Upper lobe of right lung (tissue), 1 donor: Measurements from ENCODE around the gene PSME4. TPM values are rescaled to one million over a fixed set of nuclear protein-coding genes. Genes with fewer than 3 reads are reported as not detected.
A peak's percentile ranks its signal among the peaks of the same experiment; 100 is the strongest.

ENCODE experiments used
- ATAC-seq: fragments of 200-7000 bp; cut with Tn5 transposase; one replicate; pipeline ENCODE4 v1.9.1; 2020; ENCODE audit warnings: mild to moderate bottlenecking, moderate library complexity
- DNase-seq: peaks from one replicate; pipeline ENCODE4 v3.0.0-alpha.2; 2020
- H3K27ac ChIP-seq: fragments of 200-600 bp; one replicate; pipeline ENCODE4 v1.8.0; 2022
- H3K27me3 ChIP-seq: fragments of 200-600 bp; one replicate; pipeline ENCODE4 v1.8.0; 2022; ENCODE audit warnings: mild to moderate bottlenecking
- H3K36me3 ChIP-seq: fragments of 200-600 bp; one replicate; pipeline ENCODE4 v1.8.0; 2022
- H3K4me1 ChIP-seq: fragments of 200-600 bp; one replicate; pipeline ENCODE4 v1.8.0; 2022
- H3K4me3 ChIP-seq: fragments of 200-600 bp; one replicate; pipeline ENCODE4 v1.8.0; 2022; ENCODE audit warnings: mild to moderate bottlenecking
- H3K9me3 ChIP-seq: fragments of 200-600 bp; one replicate; pipeline ENCODE4 v1.8.0; 2022
- intact Hi-C: fragments of 100-400 bp; cut with DNase I; formaldehyde crosslinking; loops from one replicate; pipeline ENCODE4 v1.11.0; 2022
- total RNA-seq: library from RNA; stranded (reverse); fragmentation: NEBNext Ultra II Directional; extraction: Animal tissue kit (Norgen Biotek cat#: 25700); gene quantifications from one replicate; pipeline ENCODE4 v1.2.1, GENCODE V29; 2021
- TF ChIP-seq, protein P1 (sequence below): fragments of 200-600 bp; IDR thresholded peaks from one replicate; pipeline ENCODE4 v1.8.0; 2022; ENCODE audit warnings: antibody characterized with exemption
- donor health status: DM: no; HTN: yes; CAD: no; lungs with severe emphysema.

The PSME4 gene
- total RNA-seq, 1 donor from 2014 or later = 44.5 TPM

DNA sequence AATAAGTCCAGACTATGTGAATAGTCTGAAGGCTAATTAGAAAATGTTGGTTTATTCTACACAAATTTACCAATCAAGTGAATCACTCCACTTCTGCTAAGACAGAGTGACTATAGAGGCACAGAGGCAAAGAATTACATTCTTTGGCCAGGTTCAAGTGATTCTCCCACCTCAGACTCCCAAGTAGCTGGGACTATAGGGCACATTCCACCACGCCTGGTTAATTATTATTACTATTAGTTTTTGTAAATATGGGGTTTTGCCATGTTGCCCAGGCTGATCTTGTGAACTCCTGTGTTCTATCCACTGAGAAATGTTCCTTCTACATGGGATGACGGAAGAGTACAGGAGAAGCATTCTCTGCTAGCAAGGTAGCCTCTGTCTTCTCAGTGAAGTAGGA is 37.6 kb upstream of the PSME4 start:
- no peak for ATAC-seq
- TF ChIP-seq, protein P1, sequence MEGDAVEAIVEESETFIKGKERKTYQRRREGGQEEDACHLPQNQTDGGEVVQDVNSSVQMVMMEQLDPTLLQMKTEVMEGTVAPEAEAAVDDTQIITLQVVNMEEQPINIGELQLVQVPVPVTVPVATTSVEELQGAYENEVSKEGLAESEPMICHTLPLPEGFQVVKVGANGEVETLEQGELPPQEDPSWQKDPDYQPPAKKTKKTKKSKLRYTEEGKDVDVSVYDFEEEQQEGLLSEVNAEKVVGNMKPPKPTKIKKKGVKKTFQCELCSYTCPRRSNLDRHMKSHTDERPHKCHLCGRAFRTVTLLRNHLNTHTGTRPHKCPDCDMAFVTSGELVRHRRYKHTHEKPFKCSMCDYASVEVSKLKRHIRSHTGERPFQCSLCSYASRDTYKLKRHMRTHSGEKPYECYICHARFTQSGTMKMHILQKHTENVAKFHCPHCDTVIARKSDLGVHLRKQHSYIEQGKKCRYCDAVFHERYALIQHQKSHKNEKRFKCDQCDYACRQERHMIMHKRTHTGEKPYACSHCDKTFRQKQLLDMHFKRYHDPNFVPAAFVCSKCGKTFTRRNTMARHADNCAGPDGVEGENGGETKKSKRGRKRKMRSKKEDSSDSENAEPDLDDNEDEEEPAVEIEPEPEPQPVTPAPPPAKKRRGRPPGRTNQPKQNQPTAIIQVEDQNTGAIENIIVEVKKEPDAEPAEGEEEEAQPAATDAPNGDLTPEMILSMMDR = no peak
- DNase-seq = no peak
- Histone ChIP-seq H3K36me3 (no peaks in the 10 kb centered on the region), H3K9me3 (no peaks in the 10 kb centered on the region), H3K4me1 (no peaks in the 10 kb centered on the region), H3K27me3 (no peaks in the 10 kb centered on the region), H3K4me3 (no peak overlapping the region), H3K27ac (no peak overlapping the region)
- intact Hi-C loops = no loop called here

DNA sequence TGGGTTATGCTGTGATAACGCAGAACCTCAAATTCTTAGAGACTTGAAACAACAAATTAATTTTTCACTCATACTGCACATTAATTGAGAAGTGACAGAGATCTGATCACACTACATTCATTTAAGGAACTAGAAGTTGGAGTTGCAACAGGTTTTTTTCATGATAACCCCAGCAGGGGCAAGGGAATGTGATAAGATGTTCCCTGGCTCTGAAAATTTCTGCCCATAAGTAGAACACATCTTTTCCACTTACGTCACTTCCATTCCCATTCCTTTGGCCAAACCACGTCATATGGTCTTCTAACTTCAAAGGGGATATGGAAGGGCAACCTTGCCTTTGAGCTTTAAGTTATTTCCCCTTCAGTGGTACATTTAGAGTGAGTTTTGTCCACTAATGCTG is 29.7 kb upstream of the PSME4 start:
- Histone ChIP-seq H3K4me3 (no peak overlapping the region), H3K4me1 (no peaks in the 10 kb centered on the region), H3K36me3 (no peaks in the 10 kb centered on the region), H3K27ac (no peak overlapping the region), H3K9me3 (no peaks in the 10 kb centered on the region), H3K27me3 (no peaks in the 10 kb centered on the region)
- DNase-seq (no peak), ATAC-seq (no peak)
- TF ChIP-seq, protein P1 = no peak
- intact Hi-C loops = no loop called here

DNA sequence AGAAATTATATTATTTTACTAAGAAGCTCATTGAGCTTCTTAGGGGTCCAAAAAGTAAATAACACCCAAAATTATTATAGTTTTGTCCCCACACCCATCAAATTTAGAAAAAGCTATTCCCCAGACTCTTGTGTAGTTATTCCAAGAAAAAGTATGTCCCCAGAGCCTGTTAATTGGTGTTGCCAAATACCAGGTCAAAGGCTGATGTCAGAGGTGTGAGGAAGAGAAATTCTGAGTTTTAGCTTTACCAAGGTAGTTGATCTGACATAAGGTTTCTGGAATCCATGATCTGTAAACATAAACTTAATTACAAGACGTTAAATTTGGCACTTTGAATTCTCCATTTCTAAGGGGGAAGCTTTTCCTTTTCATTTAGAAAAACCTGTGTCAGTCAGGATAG is 29.3 kb upstream of the PSME4 start:
- intact Hi-C loops = no loop called here
- TF ChIP-seq, protein P1 = no peak
- no peaks in the 10 kb centered on the region for H3K27me3 ChIP-seq
- no peaks in the 10 kb centered on the region for H3K36me3 ChIP-seq
- no peaks in the 10 kb centered on the region for H3K9me3 ChIP-seq
- no peaks in the 10 kb centered on the region for H3K4me1 ChIP-seq
- no peak overlapping the region for H3K4me3 ChIP-seq
- ATAC-seq (no peak), DNase-seq (no peak)
- no peak overlapping the region for H3K27ac ChIP-seq

DNA sequence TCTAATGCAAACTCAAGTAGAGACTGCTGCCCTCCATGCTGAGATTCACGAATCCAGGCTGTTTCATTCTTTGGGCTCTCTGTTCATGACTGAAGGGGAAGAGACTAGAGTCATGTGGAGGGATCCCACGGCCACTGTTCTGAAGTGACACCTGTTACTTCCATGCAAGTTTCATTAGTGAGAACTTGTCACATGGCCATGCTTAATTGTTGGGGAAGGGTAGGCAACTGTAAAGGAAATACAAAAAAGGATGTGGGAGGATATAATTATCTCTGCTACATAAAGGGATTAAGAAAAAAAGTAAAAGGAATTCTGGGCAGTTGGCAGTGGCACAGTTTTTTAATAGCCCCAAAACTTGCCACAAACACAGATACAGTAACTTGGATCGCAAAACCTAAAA is 28.0 kb upstream of the PSME4 start:
- H3K27me3 ChIP-seq = no peaks in the 10 kb centered on the region
- H3K4me3 ChIP-seq = no peak overlapping the region
- ATAC-seq (no peak), DNase-seq (no peak)
- no peaks in the 10 kb centered on the region for H3K4me1 ChIP-seq
- intact Hi-C loops = no loop called here
- TF ChIP-seq, protein P1 = no peak
- no peaks in the 10 kb centered on the region for H3K9me3 ChIP-seq
- no peaks in the 10 kb centered on the region for H3K36me3 ChIP-seq
- H3K27ac ChIP-seq = no peak overlapping the region

DNA sequence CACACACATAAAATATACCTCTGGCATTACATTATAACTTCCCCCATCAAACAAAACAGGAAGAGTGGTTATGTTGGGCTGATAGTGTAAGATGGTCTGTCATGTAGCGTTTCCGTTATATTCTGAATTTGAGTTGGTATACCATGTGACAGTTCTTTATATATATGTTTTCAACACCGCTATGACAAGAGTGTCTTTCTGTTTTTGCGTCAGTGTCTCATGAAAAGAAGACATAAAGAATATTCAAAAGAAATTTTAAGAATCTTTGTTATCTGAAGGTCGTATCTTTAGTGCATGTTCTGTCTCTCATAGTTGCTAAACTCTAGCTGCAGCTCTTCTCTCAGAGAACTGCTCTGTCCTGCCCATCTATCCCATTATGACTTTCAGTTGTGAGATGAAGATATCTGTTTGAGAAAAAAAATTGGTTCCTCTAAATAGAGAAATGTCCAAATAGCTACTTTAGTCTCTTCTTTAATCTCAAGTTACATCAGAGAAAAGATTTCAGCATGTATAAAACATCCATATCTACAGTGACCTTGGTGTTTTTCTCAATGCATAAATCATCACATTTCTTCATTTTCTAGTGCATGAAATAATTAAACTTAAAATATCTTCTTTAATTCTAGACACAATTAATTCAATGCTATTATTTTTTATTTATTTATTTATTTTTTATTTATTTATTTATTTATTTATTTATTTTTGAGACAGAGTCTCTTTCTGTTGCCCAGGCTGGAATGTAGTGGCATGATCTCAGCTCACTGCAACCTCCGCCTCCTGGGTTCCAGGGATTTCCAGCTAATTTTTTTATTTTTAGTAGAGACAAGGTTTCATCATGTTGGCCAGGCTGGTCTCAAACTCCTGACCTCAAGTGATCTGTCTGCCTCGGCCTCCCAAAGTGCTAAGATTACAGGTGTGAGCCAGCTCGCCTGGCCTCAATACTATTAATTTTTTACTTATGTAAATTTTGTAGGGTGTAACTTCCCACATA is 24.3 kb upstream of the PSME4 start:
- ATAC-seq (peak; percentile 73), DNase-seq (no peak)
- TF ChIP-seq, protein P1 = no peak
- H3K9me3 ChIP-seq = no peaks in the 10 kb centered on the region
- H3K27ac ChIP-seq = peak overlapping the region; percentile 36
- no peaks in the 10 kb centered on the region for H3K4me1 ChIP-seq
- intact Hi-C loops = no loop called here
- H3K27me3 ChIP-seq = no peaks in the 10 kb centered on the region
- no peaks in the 10 kb centered on the region for H3K36me3 ChIP-seq
- no peak overlapping the region for H3K4me3 ChIP-seq
